Measurements from ENCODE around the gene AIF1L.
"Not testable (repeated sequence)": the region's sequence is repeated elsewhere in the genome, so short reads cannot be mapped to it uniquely, and the experiment has no call there.

AIF1L gene

GRCh38 chr9:131121346-131121745, 25.0 kb downstream of the AIF1L start:
- no peak for DNase-seq (ENCODE audit: low spot score)

GRCh38 chr9:131122158-131122557, 25.8 kb downstream of the AIF1L start:
- no peak for DNase-seq (ENCODE audit: low spot score)

DNA sequence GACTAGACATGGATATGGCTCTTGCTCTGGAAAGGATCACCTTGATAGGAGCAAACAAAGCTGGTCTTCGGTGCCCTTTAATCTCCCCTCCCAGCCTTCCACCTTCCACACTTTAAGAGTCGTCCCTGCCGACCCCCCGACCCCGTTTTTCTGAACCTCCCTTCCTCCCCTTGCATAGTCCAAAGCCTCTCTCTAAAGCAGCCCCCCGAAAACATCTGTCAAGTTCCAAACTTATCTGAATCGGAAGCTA, 28.6 kb downstream of the AIF1L start:
- no peak for DNase-seq (ENCODE audit: low spot score)

DNA sequence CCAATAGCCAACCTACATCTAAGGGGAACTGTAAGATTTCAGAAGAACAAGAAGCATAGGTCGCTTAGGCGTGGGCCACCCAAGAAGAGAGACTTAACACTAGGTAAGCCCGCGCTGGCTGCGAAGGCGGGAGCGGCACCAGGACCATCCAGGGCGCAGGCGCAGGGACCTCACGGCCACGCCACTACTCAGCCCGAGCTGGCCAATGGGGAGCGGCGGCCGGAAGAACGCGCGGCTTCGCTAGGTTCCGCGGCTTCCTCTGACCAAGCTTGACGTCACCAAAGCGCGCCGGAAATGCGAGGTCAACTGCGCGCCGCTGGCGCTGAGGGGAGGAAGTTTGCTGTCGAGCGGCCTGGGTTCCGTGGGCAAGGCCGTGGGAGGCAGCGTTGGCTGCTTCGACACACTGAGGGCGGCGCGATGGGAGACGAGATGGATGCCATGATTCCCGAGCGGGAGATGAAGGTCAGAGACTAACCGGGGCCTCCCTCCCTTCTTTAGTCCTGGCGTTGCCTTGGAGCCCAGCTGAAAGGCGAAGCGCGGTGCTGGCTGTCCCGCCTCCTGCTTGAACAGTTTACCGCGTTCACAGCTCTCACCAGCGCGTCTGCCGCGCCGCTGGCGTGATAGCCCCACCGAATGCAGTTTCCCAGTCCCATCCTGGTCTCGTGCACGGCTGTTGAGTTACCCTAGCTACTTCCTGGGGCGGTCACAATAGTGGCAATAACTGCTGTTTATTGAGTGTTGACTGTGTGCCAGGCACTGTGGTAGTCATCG, 29.1 kb downstream of the AIF1L start, which contains the start of gene NUP214:
NUP214 (plus strand) TSS at position 299 of the 771 bp plus-strand sequence; CDS start at position 418, 119 bp downstream.
- peak; percentile 99 for DNase-seq (ENCODE audit: low spot score)

DNA sequence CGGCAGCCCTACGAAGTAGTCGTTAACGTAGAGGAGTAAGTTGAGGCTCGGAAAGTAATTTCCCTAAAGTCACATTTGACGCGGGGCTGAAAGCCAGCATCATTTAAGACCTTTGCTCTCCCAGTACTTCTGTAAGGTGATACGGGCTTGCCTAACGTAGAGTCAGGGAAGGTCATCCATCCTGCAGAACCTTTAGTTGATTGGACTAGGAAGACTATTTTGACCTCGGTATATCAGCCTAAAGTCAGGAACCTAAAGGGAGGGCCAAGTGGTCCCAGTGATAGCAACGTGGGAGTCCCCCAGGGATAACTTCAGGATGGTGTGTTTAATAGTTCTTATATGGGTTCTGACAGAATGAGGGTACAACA, 29.7 kb downstream of the AIF1L start:
- DNase-seq (ENCODE audit: low spot score): no peak

GRCh38 chr9:131129183-131129582, 32.9 kb downstream of the AIF1L start:
- DNase-seq (ENCODE audit: low spot score): no peak

GRCh38 chr9:131138676-131139075, 42.3 kb downstream of the AIF1L start:
- no peak for DNase-seq (ENCODE audit: low spot score)

DNA sequence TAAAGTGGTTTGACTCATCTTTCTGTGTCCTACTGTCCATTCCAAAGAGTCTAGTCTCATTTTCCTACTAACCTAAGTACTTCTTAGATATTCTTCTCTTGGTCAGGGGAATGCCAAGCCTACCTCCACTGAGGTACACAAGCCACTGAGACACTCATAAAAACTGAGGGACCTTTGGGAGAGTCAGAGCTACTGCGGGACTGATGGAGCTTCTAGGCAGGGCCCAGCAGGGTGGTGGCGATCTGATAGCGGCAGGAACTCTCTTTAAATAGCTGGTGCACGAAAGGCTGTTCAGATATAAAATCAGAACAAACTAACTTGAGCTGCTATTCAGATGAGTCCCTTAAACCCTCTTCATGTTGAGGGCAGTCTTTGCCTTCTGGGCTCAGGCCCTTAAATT, 43.8 kb downstream of the AIF1L start:
- DNase-seq (ENCODE audit: low spot score): no peak

- no peak for DNase-seq (ENCODE audit: low spot score)
These were observed 44.2 kb downstream of the AIF1L start for GRCh38 chr9:131140550-131140949.

DNA sequence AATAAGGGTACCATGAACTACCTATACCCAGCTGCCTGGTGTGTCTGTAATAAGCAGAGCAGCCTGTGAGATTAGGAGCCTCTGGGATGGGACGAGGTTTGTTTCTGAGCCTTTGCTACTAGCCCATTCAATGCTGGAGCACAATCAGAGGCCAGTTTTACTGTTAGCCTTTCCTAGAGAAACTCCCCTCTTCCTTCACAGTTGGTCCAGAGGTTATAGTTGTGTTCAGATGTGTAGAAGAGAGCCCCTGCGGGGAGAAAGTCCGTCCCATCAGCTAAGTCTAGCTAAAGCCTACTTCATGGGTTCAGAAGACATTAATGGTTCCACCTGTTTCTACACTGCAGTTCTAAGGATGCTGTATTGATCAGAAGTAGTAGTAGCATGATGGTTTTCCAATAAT, 45.8 kb downstream of the AIF1L start:
- no peak for DNase-seq (ENCODE audit: low spot score)

GRCh38 chr9:131144201-131144600, 47.9 kb downstream of the AIF1L start:
- DNase-seq (ENCODE audit: low spot score): no peak

- DNase-seq (ENCODE audit: low spot score): no peak
These were observed 48.9 kb downstream of the AIF1L start for GRCh38 chr9:131145245-131145644.

- DNase-seq (ENCODE audit: low spot score): no peak
These were observed 49.9 kb downstream of the AIF1L start for GRCh38 chr9:131146186-131146585.

- DNase-seq (ENCODE audit: low spot score): no peak
These were observed 51.9 kb downstream of the AIF1L start for GRCh38 chr9:131148276-131148675.

GRCh38 chr9:131148966-131149687, 52.8 kb downstream of the AIF1L start:
- no peak for DNase-seq (ENCODE audit: low spot score)

- DNase-seq (ENCODE audit: low spot score): no peak
These were observed 53.3 kb downstream of the AIF1L start for GRCh38 chr9:131149688-131150053.

DNA sequence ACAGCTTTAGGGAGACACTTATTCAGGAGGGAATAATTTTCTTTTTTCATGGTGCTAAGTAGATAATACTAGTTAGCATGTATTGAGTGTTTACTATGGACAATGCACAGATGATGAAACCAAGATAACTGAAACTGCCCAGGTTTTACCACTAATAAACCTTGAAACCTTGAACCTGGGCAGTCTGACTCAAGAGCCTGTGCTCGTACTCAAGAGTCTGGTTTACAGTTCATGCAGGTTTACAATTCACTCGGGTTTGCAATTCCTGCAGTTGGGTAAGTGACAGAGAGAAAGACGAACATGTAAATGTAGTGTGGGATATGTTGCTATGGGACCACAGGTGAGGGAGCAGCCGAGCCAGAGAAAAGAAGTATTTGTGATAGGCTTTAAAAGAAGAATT, 57.3 kb downstream of the AIF1L start:
- no peak for DNase-seq (ENCODE audit: low spot score)

DNA sequence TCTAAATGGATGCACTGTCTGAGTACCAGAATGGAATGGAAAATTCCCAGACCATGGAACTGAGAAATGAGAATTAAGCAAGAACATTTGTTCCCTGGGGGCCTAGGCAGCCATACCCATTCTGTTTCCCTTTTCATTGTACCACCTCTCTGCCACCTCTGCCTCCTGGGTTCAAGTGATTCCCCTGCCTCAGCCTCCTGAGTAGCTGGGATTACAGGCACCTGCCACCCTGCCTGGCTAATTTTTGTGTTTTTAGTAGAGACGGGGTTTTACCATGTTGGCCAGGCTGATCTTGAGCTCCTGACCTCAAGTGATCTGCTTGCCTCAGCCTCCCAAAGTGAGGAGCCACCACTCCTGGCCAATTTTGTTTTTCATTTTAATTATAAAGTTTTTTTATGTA, 62.3 kb downstream of the AIF1L start:
- not testable (repeated sequence) for DNase-seq (ENCODE audit: low spot score)

DNA sequence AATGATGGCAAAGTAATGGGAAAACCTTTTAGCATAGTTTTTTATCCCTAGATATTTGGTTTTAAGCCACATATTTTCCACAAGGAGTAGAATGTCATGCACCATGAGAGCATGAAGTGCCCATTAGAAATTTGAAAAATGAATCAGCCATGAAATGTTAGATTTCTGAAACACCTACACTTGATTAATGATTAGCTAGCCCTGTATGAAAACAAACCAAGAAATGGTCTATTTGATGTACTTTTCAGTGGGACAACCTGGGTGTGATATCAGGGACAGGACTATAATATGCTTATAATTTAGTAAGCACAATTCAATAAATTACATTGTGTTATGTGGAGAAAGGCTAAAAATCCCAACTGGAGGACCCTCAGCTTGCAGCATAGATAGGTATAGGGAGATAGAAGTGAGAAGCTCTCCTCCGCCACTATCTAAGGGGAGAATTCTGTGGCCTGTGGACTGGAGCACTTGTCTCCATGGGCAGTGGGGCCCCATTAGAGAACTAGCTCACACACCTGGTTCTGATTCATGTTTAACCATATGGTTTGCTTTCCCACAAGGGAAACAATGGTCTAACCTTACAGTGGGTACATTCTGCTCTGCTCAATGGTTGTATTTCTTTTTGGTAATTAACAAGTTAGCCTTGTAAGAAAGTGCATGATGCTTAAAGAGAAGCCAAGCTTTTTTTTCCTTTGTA, 64.2 kb downstream of the AIF1L start:
- no peak for DNase-seq (ENCODE audit: low spot score)

- no peak for DNase-seq (ENCODE audit: low spot score)
These were observed 65.3 kb downstream of the AIF1L start for GRCh38 chr9:131161585-131161984.

GRCh38 chr9:131162886-131163285, 66.6 kb downstream of the AIF1L start:
- DNase-seq (ENCODE audit: low spot score): no peak

- DNase-seq (ENCODE audit: low spot score): no peak
These were observed 69.2 kb downstream of the AIF1L start for GRCh38 chr9:131165523-131165922.

DNA sequence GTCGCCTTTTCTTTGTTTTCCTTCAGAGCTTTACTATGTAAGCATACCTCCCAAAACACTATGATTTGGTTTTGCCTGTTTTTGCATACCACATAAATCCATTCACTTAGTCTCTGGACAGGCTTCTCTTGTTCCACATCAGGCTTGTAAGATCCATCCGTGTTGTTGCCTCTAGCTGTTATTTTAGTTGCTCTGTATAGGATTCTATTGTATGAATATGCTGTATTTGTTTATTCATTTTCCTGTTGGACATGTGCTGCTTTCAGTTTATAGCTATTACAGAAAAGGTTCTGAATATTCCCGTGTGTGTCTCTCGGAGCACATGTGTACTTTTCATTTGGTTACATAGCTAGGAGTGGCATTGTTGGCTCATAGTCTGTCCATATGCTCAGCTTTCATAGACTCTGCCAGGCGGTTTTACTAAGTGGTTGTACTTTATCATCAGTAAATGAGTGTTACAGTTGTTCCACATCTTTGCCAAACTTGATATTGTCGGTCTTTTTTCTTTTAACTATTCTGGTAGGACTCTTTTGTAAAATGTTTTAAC, 70.9 kb downstream of the AIF1L start:
- DNase-seq (ENCODE audit: low spot score): no peak

All from ecto neural progenitor cell (in vitro differentiated cells).